IMR-90 (cell line): ENCODE measurements around the gene MAML3.

Source experiments
- BHLHE40 ChIP-seq: fragments of 150-350 bp; IDR thresholded peaks from 2 replicates; pipeline ENCODE4 v1.6.1; 2016; ENCODE audit warnings: mild to moderate bottlenecking, low read depth, low read length
- CEBPB ChIP-seq: IDR thresholded peaks from 2 replicates; pipeline ENCODE4 v1.6.1; 2012; ENCODE audit warnings: low read depth, low read length, improper control_type of control experiment
- CHD1 ChIP-seq: IDR thresholded peaks from 2 replicates; pipeline ENCODE4 v1.6.1; 2012; ENCODE audit warnings: low read depth, low read length, improper control_type of control experiment
- MAFK ChIP-seq: IDR thresholded peaks from 2 replicates; pipeline ENCODE4 v1.6.1; 2012; ENCODE audit warnings: low read depth, low read length, improper control_type of control experiment
- MAZ ChIP-seq: IDR thresholded peaks from 2 replicates; pipeline ENCODE4 v1.6.1; 2012; ENCODE audit warnings: low read depth, mild to moderate bottlenecking, low read length, improper control_type of control experiment, moderate library complexity, borderline replicate concordance
- MXI1 ChIP-seq: IDR thresholded peaks from 2 replicates; pipeline ENCODE4 v1.6.1; 2012; ENCODE audit warnings: low read depth, mild to moderate bottlenecking, low read length, moderate library complexity, borderline replicate concordance
- POLR2A ChIP-seq: IDR thresholded peaks from 2 replicates; pipeline ENCODE4 v1.6.1; 2012; ENCODE audit warnings: mild to moderate bottlenecking, low read depth, low read length
- RAD21 ChIP-seq: IDR thresholded peaks from 2 replicates; pipeline ENCODE4 v1.6.1; 2012; ENCODE audit warnings: low read length, improper control_type of control experiment
- RCOR1 ChIP-seq: IDR thresholded peaks from 2 replicates; pipeline ENCODE4 v1.6.1; 2012; ENCODE audit warnings: mild to moderate bottlenecking, low read length, improper control_type of control experiment; ENCODE audit not compliant: insufficient replicate concordance
- SMC3 ChIP-seq: fragments of 150-350 bp; IDR thresholded peaks from 2 replicates; pipeline ENCODE4 v1.6.1; 2016; ENCODE audit warnings: low read depth, mild to moderate bottlenecking, antibody characterized with exemption, low read length, moderate library complexity
- TF ChIP-seq, protein P1 (sequence below): conservative IDR thresholded peaks from 2 replicates; pipeline ENCODE4 v1.5.1; 2012; ENCODE audit warnings: mild to moderate bottlenecking, low read depth, low read length, improper control_type of control experiment

DNA sequence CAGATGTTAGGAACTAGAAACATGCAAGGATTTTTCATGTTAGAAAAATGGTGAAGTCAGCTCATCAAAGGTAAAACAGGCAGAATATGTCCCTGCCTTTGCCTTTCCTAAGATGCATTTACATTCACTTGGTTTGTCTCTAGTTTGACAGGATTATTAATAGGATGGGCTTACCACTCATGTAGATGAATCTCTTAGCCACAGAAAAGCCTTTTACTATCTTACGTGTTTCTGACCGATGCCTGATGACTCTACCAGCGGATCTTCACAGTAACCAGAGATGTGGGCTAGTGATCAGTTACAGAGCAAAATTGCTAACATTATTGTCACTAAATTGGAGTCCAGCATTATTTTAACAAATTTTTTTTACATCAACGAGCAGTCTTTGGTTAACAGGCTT, 187.6 kb downstream of the MAML3 start:
- TF ChIP-seq, protein P1, sequence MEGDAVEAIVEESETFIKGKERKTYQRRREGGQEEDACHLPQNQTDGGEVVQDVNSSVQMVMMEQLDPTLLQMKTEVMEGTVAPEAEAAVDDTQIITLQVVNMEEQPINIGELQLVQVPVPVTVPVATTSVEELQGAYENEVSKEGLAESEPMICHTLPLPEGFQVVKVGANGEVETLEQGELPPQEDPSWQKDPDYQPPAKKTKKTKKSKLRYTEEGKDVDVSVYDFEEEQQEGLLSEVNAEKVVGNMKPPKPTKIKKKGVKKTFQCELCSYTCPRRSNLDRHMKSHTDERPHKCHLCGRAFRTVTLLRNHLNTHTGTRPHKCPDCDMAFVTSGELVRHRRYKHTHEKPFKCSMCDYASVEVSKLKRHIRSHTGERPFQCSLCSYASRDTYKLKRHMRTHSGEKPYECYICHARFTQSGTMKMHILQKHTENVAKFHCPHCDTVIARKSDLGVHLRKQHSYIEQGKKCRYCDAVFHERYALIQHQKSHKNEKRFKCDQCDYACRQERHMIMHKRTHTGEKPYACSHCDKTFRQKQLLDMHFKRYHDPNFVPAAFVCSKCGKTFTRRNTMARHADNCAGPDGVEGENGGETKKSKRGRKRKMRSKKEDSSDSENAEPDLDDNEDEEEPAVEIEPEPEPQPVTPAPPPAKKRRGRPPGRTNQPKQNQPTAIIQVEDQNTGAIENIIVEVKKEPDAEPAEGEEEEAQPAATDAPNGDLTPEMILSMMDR = no peak
- TF ChIP-seq POLR2A (no peak), BHLHE40 (no peak), MAFK (no peak), CEBPB (no peak), RAD21 (no peak), RCOR1 (no peak), MXI1 (no peak), SMC3 (no peak), CHD1 (no peak), MAZ (no peak)
